HG03280 (cell line): ENCODE results near the gene BACH2.
A peak's percentile ranks its signal among the peaks of the same experiment; 100 is the strongest.
"Not testable (repeated sequence)": the region's sequence is repeated elsewhere in the genome, so short reads cannot be mapped to it uniquely, and the experiment has no call there.

Experiments
- ATAC-seq: cut with Tn5 transposase; IDR thresholded peaks from one replicate; pipeline ENCODE4 v1.9.1; 2021; ENCODE audit warnings: mild to moderate bottlenecking, moderate library complexity; ENCODE audit not compliant: unreplicated experiment

BACH2 gene

DNA sequence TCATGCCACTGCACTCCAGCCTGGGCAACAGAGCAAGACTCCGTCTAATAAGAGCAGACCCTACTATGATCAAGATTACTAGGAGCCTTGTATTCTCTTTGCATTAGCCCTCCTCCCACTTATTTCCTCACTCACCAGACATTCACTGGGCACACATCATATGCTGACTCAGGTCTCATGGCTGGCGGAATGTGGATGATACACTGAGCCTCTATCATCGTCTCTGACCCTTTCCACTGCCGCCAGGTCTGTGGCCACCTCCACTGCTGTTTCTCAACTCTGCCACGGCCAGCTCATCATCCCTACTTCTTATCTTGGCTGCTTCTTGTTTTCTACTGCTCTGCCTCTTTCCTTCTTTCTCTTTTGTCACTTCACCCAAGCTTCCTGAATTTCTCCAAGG is 161.0 kb downstream of the BACH2 start:
- ATAC-seq: no peak

DNA sequence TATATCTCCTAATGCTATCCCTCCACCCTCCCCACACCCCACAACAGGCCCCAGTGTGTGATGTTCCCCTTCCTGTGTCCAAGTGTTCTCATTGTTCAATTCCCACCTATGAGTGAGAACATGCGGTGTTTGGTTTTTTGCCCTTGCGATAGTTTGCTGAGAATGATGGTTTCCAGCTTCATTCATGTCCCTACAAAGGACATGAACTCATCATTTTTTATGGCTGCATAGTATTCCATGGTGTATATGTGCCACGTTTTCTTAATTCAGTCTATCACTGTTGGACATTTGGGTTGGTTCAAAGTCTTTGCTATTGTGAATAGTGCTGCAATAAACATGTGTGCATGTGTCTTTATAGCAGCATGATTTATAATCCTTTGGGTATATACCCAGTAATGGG is 163.0 kb downstream of the BACH2 start:
- ATAC-seq: not testable (repeated sequence)

DNA sequence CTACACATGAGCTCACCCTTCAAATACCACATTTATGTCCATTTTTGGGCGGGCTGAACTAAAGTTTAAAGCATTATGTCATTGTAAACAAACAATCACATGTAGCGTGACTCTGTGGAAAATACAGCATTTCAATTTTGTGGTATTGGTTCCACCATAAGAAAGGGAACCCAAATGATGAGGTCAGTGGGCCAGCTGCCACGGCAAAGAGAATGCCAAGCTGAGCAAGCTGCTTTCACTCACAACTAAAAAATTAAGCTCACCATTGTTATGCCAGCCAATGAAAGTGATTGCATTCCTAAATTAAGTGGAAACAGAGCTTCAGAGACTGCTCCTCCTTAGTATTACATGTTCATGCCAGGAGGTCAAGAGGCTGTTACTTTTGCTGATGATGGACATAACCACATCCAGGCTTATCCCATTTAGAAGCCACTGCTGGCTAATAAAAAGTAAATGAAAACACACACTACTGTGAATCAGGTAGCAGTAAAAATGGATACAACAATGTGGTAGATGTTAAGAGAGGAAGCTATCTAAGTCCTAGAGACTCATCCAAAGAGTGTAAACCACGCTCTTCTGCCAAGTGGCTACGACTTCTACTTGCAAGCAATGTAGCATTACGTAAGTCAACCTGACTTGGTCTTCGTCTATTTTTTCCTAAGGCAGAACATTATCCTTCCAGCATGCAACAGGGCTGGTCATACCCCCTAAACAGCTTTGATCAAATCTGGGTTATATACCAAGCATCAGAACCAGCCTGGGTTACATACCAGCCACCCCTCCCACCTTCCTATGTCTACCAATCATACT is 164.8 kb downstream of the BACH2 start:
- ATAC-seq: no peak

DNA sequence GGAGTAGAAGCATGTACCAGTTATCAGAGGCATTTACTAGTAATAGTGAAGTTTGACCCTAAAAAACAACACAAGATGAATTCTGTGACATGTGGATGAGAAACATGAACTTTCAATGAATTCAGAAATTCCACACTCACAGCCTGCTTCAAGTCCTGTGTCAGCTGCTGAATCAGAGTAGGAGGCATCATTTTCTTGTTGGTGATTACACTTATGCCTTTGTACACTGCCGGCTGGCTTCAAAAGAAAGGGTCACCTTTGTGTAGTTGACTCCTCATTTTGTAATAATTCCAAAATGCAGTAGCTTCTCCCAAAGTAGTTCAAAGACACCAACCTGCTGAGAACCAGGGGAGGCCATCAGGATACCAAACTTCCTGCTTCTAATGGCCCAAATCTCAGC is 165.5 kb downstream of the BACH2 start:
- ATAC-seq: no peak

DNA sequence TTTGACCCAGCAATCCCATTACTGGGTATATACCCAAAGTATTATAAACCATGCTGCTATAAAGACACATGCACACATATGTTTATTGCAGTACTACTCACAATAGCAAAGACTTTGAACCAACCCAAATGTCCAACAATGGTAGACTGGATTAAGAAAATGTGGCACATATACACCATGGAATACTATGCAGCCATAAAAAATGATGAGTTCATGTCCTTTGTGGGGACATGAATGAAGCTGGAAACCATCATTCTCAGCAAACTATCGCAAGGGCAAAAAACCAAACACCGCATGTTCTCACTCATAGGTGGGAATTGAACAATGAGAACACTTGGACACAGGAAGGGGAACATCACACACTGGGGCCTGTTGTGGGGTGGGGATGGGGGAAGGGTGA is 168.0 kb downstream of the BACH2 start:
- not testable (repeated sequence) for ATAC-seq

DNA sequence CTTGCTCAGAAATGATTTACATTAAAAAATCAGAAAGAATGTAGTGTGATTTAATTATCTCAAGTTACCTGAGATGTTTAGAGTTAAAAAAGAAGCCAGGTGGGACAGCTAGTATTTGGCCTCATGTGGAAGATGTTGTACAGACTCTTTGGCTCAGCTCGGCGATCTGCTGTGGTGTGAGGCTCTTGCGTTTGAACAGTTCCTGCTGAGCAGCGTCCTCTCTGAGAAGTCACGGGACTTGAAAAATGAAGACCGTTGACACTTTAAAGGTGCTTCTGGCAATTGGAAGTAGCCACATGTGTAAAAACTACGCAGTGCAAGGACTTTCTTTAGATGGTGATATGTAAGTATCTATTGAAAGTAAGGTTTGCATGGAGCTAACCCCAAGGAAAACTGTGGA is 169.0 kb downstream of the BACH2 start:
- ATAC-seq: no peak

DNA sequence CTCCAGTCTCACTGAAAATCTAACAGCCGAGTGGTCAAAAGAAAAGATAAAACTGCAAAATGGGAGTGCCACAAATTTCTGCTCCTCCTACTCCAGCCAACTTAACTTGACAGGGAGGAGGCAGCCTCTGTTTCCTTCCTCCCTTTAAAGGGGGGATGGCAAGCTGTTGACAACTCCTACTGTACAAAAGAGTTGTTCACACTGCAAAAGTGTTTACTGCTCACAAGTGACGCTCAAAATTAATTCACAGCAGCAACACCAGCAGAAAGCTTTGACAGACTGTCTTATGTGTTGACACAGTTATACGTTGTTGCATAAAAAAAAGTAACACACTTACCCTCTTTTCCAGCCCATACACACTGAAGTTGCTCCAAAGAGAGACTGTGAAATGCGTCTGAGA is 169.8 kb downstream of the BACH2 start:
- ATAC-seq: no peak

DNA sequence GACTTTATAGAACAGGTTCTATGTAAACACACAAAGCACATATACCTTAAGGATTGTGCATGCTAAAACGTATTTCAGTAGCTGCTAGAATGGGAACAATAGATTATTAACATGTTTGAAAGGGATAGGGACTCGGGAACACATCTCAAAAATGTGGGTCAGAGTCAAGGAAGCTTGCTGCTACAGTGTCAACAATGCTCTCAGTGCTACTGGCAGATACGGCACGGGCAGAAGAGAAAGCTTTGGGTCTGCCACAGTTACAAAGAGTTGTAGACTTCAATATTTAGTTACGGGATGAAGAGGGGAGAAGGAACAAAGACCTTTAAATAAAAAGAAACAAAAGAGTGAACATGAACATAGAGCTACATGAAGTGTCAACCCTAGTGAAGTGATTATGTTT is 170.5 kb downstream of the BACH2 start:
- no peak for ATAC-seq

DNA sequence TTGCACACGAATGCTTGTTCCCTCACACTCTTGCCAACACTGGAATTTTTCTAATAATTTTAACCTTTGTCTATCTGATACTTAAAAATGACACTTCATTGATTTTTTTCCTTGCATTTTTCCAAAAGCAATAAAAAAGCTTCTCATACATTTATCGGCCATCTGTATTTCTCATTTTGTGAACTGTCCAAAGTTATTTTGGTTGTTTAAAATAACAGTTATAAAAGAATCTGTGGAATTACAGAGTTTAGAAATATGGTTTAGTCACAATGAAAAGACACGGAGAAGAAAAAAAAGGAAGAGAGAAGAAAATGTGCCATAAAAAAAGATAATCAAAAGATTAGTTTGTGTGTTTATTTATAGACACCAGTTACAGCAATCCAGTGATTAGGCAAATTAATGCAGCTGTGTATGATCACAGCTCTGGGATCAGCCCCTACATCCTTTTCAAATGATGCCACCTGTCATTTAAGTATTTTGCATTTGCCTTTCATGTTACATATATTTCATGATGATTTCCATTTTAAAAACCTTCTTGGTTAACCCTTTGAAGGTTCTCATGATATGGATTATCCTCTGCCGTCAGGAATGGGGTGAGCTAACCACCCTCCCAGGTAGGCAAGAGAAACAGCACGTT is 171.7 kb downstream of the BACH2 start:
- no peak for ATAC-seq

DNA sequence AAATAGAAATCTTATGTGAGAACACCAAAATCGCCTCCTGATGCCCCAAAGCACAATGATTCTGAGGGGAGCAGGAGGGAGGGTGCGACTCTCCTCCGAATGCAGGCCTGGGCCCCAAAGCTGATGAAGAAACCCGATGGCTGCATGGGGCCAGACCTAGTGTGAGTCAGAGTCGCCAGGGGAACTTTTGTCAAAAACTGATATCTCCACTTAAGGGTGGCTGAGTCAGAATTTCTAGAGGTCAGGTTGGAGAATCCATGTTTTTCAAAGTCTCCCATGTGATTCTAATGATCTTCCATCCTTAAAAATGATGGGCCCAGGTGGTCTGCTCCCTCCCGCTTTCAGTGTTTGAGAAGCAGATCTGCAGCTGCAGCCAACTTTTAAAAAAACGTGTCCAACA is 172.8 kb downstream of the BACH2 start:
- ATAC-seq: no peak

DNA sequence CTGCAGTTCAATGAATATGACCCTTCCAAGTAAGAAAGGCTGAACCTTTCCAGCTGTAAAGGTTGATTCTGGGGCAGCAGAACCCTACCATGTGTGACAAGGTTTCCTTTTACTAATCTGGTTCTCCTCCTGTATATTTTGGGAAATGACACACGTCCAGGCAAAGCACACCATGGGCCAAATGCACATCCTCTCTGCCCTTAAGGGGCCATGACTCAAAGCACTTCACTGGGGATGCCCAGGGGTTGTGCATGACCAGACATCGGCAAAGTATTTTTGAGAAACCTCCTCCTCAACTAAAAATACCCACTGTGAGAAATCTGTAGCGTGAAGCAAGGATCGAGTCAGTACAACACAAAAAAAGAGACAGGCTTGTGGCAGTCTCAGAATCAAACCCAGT is 174.7 kb downstream of the BACH2 start:
- no peak for ATAC-seq

DNA sequence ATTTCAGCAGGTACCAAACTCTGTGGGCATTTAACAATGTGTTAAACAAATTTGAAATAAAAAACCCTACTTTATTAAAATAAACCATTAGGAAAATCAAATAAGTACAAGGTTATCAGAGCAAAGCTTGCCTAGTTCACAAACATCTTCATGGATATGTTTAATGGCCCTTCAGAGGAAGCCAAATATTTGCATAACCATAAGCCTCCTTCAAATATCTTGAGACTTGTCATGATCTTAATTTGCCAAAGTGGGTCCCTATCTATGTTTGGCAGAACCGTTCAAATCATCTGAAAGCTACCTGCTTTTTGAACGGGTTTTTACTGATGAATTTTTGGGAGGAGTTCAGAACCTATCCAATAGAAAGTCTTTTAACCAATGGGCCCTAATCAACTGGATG is 176.3 kb downstream of the BACH2 start:
- no peak for ATAC-seq

DNA sequence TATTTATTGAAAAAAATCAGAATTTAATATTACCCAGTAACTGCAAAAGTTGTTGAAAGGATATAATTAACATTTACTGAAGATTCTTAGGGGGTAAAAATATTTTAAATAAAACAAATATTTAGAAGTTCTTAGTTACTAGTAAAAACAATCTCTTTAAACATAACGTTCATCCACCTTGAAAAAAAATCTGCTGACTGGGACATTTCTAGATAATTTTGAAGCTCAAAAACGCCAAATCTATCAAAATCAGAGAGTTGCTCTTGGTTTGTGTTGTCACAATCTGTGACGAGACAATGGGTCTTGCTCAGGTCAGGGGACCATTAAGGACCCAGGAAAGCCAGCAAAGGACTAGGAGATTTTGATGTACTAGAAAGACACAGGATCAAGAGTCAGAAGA is 177.0 kb downstream of the BACH2 start:
- no peak for ATAC-seq

DNA sequence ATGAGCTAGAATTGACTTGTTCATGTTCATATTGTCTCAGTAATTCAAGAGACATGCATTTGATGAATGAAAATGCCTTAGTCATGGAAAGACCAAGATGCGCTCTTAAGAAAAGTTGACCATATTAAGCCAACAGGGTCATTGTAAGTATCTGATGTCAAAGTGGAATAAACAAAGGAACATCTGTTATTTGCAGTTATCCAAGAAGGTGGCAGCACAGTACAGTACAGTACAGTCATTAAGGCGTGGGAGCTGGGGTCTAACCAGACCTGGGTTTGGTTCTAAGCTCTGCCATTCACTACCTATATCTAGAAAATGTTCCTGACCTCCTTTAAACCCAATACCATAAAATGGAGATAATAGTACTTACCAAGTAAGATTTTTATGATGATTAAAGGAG is 178.1 kb downstream of the BACH2 start:
- no peak for ATAC-seq

DNA sequence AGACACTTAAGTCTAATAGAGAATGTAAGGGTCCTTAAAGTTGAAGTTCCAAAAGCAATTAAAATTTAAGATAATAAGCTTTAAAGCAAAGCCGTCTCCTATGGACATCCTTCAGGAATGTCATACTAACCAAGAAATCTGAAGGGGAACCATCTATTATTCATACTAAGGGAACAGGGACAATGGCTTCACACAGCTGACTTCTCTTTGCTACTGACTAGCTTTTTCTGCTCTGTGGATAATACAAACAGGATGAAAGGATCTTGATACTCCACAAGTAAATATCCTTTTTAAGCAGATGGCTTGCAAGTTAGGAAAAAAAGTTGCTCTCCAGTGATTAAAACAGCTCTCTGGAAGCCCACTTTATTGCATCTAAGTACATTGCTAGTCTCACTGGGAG is 178.6 kb downstream of the BACH2 start:
- no peak for ATAC-seq

DNA sequence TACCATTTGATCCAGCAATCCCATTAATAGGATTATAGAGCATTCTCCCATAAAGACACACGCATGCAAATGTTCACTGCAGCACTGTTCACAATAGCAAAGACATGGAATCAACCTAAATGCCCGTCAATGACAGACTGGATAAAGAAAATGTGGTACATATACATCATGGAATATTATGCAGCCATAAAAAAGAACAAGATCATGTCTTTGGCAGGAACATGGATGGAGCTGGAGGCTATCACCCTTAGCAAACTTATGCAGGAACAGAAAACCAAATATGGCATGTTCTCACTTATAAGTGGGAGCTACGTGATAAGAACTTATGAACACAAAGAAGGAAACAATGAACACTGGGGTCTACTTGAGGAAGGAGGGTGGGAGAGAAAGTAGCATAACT is 180.5 kb downstream of the BACH2 start:
- ATAC-seq: not testable (repeated sequence)

DNA sequence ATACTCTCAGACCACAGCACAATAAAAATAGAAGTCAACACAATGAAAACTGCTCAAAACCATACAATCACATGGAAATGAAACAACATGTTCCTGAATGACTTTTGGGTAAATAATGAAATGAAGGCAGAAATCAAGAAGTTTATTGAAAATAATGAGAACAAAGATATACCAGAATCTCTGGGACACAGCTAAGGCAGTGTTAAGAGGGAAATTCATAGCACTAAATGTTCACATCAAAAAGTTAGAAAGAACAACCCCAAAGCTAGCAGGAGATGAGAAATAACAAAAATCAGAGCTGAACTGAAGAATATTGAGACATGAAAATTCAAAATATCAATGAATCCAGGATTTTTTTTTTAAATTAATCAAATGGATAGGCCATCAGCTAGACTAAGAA is 183.3 kb downstream of the BACH2 start:
- ATAC-seq: no peak

DNA sequence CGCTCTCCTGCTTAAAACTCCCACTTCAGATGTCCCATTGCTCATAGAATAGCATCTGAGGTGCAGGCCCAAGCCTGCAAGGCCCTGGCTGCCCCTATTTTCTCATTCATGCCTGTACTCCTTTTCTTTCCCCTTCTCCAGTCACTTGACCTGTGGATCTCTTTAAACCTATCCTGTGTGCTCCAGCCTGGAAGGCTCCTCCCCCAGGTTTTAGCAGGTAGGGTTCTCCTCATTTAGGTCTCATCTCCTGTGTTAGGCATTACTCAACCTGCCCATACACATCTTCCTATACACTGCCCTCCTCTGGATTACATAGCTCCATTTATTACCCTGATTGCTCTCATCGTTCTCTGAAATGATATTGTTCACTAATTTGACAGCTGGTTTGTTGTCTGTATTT is 185.3 kb downstream of the BACH2 start:
- no peak for ATAC-seq

DNA sequence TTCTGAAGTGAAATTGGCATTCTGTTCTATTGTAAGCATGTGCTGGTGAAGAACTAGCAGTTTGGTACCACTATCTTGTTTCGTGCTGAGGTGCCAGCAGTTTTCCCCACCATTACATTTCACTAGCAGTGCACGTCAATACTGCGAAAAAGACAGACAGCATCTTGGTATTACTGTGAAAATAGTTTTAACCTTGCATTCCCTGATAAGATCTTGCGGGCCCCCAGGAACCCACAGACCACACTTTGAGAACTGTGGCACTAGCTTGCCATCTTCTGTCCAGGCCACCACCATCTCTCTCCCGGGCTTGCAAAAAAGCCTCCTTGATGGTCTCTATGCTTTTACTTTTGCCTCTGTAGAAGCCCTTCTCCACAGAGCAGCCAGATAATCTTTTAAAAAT is 185.7 kb downstream of the BACH2 start:
- ATAC-seq: no peak

DNA sequence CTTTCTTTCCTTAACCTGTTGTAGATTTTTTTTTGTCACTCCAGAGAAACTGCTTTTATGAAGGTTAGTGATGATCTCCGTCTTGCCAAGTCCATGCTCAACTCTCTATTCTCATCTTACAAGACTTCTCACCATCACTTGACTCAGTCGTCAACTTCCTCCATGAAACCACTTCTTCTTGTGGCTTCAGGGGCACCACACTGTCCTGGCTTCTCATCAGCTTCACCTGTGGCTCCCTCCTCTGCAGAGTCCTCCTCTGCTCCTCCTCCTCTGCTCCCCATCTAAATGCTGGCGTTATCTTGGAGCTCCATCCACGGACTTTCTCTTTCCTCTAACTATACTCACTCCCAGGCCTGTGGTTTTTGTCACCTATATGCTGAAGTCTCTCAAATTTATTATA is 187.5 kb downstream of the BACH2 start:
- no peak for ATAC-seq

DNA sequence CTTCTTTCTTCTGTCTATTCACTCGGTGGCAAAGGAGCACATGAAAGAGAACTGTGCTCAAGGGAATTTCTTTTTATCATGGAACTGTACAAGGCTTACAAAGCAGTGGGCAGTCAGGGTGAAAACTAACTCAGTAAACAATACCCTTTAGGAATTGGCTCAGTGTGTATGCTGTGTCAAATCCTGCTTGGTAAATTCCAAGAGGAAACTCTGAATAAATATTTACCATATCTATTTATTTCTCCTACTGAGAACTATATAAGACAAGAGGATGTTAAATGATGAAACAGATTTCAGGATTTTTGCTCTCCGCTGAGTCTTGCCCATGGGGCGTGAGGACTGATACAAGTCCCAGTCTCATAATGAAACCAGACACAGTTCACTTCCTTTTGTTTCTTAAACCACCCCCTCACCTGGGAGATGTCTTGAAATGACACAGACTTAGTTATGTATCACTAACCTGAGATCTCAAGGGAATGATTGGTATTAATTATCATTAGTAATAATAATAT is 188.8 kb downstream of the BACH2 start:
- peak; percentile 70 for ATAC-seq

DNA sequence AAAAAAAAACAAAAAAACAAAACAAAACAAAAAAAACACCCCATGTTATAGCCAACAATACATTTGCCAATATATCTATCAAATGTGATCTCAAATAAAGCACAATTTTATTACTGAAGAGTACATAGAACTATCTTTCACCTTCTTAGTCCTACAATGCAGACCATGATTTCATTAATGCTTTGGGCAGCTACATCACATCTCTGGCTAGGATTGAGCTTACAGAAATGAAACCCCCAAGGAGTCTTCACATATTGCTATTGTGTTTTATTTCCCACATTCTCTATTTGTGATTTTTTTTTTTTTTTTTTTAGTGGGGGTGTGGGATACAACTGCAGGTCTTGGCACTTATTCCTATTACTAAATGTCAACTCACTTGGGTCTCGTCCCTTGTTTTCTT is 189.3 kb downstream of the BACH2 start:
- no peak for ATAC-seq

DNA sequence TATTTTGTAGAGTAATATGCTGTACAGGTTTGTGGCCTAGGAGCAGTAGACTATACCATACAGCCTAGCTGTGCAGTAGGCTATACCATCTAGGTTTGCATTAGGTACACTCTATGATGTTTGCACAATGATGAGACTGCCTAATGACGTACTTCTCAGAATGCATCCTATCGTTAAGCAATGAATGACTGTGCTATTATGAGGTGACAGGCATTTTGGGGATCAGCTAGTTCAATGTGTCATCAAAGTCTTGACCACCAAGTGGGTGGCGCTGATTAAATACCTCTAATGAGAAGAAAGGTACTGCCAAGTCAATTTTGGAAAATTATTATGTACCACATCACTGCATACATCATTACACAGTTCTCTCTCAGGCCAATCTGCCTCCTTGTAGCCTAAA is 190.2 kb downstream of the BACH2 start:
- ATAC-seq: no peak
